ENCODE measurements around the gene REL. TPM values are rescaled to one million over a fixed set of nuclear protein-coding genes. Genes with fewer than 3 reads are reported as not detected.

REL gene
- total and polyA plus RNA-seq, 2 of the 13 experiments (the other 11 are each of a cell fraction or from before 2014, with no cell fraction given): 3.7 to 7.0 TPM

DNA sequence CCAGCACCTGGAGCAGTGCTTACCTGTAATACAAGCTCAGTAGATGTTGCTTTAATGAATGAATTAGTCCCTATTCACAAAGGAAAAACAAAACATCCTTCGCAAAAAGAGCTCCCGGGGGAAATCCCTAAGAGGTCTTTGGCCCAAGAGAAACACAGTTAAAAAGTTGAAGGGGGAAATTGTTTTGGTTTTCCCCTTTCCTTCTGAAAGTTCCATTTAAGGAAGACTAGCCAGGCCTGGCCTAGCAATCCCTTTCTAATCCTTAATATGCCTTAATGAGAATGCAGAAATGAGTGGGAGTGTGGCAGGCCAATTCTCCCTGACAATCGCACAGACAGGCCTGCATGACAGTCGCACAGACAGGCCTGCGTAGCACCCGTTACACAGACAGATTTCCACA, 33.5 kb upstream of the REL start:
- DNase-seq (ENCODE audit: low spot score) (no peak), FAIRE-seq (no peak), ATAC-seq (peak; percentile 49)
- H2AFZ ChIP-seq (ENCODE audit: low read length): no peak overlapping the region
- POLR2A ChIA-PET: no interaction called here
- peaks cover 9% of the 10 kb centered on the region for H3K4me1 ChIP-seq (ENCODE audit: insufficient read depth, low read length)
- 36% methylated on average over 6 of the region's 6 CpGs for WGBS (ENCODE audit: low lambda C conversion rate)
- no peak overlapping the region for H3K4me3 ChIP-seq (replicated peaks in 1 of 3; ENCODE audit: insufficient read depth in 1 of 3, low read depth in 2 of 3, low read length in 3 of 3)
- H3K4me2 ChIP-seq (ENCODE audit: low read depth, low read length): no peak overlapping the region
- H4K20me1 ChIP-seq (ENCODE audit: insufficient read depth, low read length): no peaks in the 10 kb centered on the region
- TF ChIP-seq MEIS1 (CRISPR knock-in tag; IDR thresholded peaks at IDR 0.05; ENCODE audit: borderline replicate concordance): no peak
- no peak for TF ChIP-seq ZNF777 (CRISPR knock-in tag; IDR thresholded peaks at IDR 0.05)
- TF ChIP-seq PHF20 (CRISPR knock-in tag; IDR thresholded peaks at IDR 0.05): no peak
- TF ChIP-seq GABPA (IDR thresholded peaks at IDR 0.05; ENCODE audit: low read depth, low read length): no peak
- no peak for TF ChIP-seq GABPA (CRISPR knock-in tag; IDR thresholded peaks at IDR 0.05; ENCODE audit: low read depth)
- no peak for TF ChIP-seq ZNF772 (CRISPR knock-in tag; IDR thresholded peaks at IDR 0.05)
- TF ChIP-seq, protein P1, sequence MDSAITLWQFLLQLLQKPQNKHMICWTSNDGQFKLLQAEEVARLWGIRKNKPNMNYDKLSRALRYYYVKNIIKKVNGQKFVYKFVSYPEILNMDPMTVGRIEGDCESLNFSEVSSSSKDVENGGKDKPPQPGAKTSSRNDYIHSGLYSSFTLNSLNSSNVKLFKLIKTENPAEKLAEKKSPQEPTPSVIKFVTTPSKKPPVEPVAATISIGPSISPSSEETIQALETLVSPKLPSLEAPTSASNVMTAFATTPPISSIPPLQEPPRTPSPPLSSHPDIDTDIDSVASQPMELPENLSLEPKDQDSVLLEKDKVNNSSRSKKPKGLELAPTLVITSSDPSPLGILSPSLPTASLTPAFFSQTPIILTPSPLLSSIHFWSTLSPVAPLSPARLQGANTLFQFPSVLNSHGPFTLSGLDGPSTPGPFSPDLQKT (CRISPR knock-in tag; IDR thresholded peaks at IDR 0.05; ENCODE audit: borderline replicate concordance): no peak
- TF ChIP-seq, protein P2, sequence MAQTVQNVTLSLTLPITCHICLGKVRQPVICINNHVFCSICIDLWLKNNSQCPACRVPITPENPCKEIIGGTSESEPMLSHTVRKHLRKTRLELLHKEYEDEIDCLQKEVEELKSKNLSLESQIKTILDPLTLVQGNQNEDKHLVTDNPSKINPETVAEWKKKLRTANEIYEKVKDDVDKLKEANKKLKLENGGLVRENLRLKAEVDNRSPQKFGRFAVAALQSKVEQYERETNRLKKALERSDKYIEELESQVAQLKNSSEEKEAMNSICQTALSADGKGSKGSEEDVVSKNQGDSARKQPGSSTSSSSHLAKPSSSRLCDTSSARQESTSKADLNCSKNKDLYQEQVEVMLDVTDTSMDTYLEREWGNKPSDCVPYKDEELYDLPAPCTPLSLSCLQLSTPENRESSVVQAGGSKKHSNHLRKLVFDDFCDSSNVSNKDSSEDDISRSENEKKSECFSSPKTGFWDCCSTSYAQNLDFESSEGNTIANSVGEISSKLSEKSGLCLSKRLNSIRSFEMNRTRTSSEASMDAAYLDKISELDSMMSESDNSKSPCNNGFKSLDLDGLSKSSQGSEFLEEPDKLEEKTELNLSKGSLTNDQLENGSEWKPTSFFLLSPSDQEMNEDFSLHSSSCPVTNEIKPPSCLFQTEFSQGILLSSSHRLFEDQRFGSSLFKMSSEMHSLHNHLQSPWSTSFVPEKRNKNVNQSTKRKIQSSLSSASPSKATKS (CRISPR knock-in tag; IDR thresholded peaks at IDR 0.05): no peak
- TF ChIP-seq, protein P3, sequence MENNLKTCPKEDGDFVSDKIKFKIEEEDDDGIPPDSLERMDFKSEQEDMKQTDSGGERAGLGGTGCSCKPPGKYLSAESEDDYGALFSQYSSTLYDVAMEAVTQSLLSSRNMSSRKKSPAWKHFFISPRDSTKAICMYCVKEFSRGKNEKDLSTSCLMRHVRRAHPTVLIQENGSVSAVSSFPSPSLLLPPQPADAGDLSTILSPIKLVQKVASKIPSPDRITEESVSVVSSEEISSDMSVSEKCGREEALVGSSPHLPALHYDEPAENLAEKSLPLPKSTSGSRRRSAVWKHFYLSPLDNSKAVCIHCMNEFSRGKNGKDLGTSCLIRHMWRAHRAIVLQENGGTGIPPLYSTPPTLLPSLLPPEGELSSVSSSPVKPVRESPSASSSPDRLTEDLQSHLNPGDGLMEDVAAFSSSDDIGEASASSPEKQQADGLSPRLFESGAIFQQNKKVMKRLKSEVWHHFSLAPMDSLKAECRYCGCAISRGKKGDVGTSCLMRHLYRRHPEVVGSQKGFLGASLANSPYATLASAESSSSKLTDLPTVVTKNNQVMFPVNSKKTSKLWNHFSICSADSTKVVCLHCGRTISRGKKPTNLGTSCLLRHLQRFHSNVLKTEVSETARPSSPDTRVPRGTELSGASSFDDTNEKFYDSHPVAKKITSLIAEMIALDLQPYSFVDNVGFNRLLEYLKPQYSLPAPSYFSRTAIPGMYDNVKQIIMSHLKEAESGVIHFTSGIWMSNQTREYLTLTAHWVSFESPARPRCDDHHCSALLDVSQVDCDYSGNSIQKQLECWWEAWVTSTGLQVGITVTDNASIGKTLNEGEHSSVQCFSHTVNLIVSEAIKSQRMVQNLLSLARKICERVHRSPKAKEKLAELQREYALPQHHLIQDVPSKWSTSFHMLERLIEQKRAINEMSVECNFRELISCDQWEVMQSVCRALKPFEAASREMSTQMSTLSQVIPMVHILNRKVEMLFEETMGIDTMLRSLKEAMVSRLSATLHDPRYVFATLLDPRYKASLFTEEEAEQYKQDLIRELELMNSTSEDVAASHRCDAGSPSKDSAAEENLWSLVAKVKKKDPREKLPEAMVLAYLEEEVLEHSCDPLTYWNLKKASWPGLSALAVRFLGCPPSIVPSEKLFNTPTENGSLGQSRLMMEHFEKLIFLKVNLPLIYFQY (CRISPR knock-in tag; IDR thresholded peaks at IDR 0.05; ENCODE audit: borderline replicate concordance): no peak
- CTCF ChIA-PET (ENCODE audit: low intra/inter-chr PET ratio, low total read pairs): no interaction called here
- no peak overlapping the region for H3K9ac ChIP-seq (ENCODE audit: insufficient read depth, low read depth, low read length)
- H3K27ac ChIP-seq (ENCODE audit: extremely low read length, insufficient read depth, low read length): no peak overlapping the region
- no TSS peak for BruUV-seq (replicated peaks)
- intact Hi-C loops (cut with micrococcal nuclease; ENCODE audit: unreplicated experiment): no loop called here
- no peaks in the 10 kb centered on the region for H3K9me3 ChIP-seq (ENCODE audit: low read length)
- H3K36me3 ChIP-seq (replicated peaks in 1 of 2; ENCODE audit: control insufficient read depth in 1 of 2, insufficient read depth in 2 of 2, low read length in 2 of 2): no peaks in the 10 kb centered on the region
- H3K79me2 ChIP-seq (ENCODE audit: insufficient read depth, low read length): no peaks in the 10 kb centered on the region
- peaks cover 0 to 6% of the 10 kb centered on the region in 2 experiments; a peak in 2 of 5 replicates for H3K27me3 ChIP-seq (ENCODE audit: control insufficient read depth in 1 of 2, insufficient read depth in 2 of 2, low read length in 2 of 2)
- in situ Hi-C loops (cut with HindIII; ENCODE audit: extremely low pct_ligation_motif_present, low pct_unique_long_range_greater_than_20kb): no loop called here
